Calu3 (cell line): ENCODE results near the gene KCNQ4. TPM values are rescaled to one million over a fixed set of nuclear protein-coding genes. Genes with fewer than 3 reads are reported as not detected.

Source experiments
- BruUV-seq: library from RNA; stranded (reverse); fragments of 400-500 nt; replicated peaks from 2 replicates; lab custom pipeline; 2021; lab: Mats Ljungman, UMichigan
- CTCF ChIA-PET: fragments of 300-600 bp; sonication (Branson Sonifier 250); formaldehyde crosslinking; loops from one replicate; lab custom pipeline; 2022; ENCODE audit warnings: antibody characterized with exemption; lab: Charles Lee
- DNase-seq: peaks from one replicate; pipeline ENCODE4 v3.0.0; 2022
- H3K27ac Mint-ChIP-seq: one replicate; pipeline ENCODE4 v1.8.0; 2022; ENCODE audit warnings: mixed read lengths; ENCODE audit not compliant: unreplicated experiment
- H3K27me3 Mint-ChIP-seq: one replicate; pipeline ENCODE4 v1.8.0; 2022; ENCODE audit warnings: mixed read lengths; ENCODE audit not compliant: unreplicated experiment
- H3K36me3 Mint-ChIP-seq: one replicate; pipeline ENCODE4 v1.8.0; 2022; ENCODE audit warnings: mild to moderate bottlenecking, moderate library complexity, mixed read lengths; ENCODE audit not compliant: insufficient read depth, unreplicated experiment
- H3K4me1 Mint-ChIP-seq: one replicate; pipeline ENCODE4 v1.8.0; 2022; ENCODE audit warnings: mild to moderate bottlenecking, low read depth, mixed read lengths; ENCODE audit not compliant: unreplicated experiment
- H3K4me3 Mint-ChIP-seq: one replicate; pipeline ENCODE4 v1.8.0; 2022; ENCODE audit warnings: mild to moderate bottlenecking, low read depth, moderate library complexity, mixed read lengths; ENCODE audit not compliant: unreplicated experiment
- H3K9me3 Mint-ChIP-seq: one replicate; pipeline ENCODE4 v1.8.0; 2022; ENCODE audit warnings: low read depth, mixed read lengths; ENCODE audit not compliant: unreplicated experiment
- CTCF ChIP-seq: fragments of 200-600 bp; IDR thresholded peaks from one replicate; pipeline ENCODE4 v1.8.0; 2022; ENCODE audit warnings: antibody characterized with exemption; ENCODE audit not compliant: unreplicated experiment
- intact Hi-C: fragments of 100-400 bp; cut with micrococcal nuclease; formaldehyde crosslinking; loops from one replicate; pipeline ENCODE4 v1.10.0; 2022; ENCODE audit not compliant: unreplicated experiment
- total RNA-seq: library from RNA; stranded (reverse); gene quantifications from 2 replicates; pipeline ENCODE4 v1.2.3, GENCODE V29; 2022

Gene KCNQ4
- total RNA-seq, 1 experiment from 2014 or later, result 0.92 TPM

DNA sequence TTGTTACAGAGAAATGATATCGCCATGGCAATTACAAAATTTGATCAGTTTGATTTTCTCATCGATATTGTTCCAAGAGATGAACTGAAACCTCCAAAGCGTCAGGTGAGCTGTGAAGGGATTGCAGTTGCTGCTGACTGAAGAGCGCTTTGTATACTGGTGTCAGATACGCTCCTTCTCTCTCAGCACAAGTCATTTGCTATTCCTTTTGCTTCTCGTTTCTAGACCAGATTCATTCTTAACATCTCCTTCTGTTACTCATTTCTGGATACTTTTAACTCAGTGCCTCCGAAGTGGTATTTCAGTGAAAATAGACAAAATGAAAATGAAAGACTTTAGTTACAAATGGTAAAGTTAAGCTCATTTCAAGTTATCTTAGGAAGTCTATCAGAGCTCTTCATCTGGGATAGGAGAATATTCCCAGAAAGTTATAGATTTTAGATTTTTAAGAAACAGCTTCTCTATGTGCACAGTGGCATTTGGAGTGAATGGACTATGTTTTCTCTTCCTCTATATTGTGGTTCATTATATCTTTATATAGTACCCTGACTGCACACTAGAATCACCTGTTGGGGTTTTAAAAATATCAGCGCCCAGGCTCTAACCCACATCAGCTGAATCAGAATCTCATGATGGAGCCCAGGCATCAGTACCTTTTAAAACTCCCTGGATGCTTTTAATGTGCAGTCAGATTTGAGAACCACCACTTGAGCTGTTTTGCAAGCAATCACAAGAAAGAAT, 30.3 kb upstream of the KCNQ4 start:
- Mint-ChIP-seq H3K4me3 (no peak overlapping the region), H3K4me1 (no peaks in the 10 kb centered on the region), H3K27ac (no peak overlapping the region), H3K9me3 (no peaks in the 10 kb centered on the region), H3K36me3 (peaks cover 25% of the 10 kb centered on the region), H3K27me3 (no peaks in the 10 kb centered on the region)
- BruUV-seq, result no TSS peak
- TF ChIP-seq CTCF, result no peak
- intact Hi-C loops, result no loop called here
- CTCF ChIA-PET, result no interaction called here
- DNase-seq, result no peak

GRCh38 chr1:40754201-40754600, 29.4 kb upstream of the KCNQ4 start:
- no peak for TF ChIP-seq CTCF
- no TSS peak for BruUV-seq
- CTCF ChIA-PET, result no interaction called here
- no peak overlapping the region for H3K27ac Mint-ChIP-seq
- peaks cover 28% of the 10 kb centered on the region for H3K36me3 Mint-ChIP-seq
- H3K4me3 Mint-ChIP-seq, result no peak overlapping the region
- no peaks in the 10 kb centered on the region for H3K4me1 Mint-ChIP-seq
- no peaks in the 10 kb centered on the region for H3K9me3 Mint-ChIP-seq
- intact Hi-C loops, result no loop called here
- no peak for DNase-seq
- no peaks in the 10 kb centered on the region for H3K27me3 Mint-ChIP-seq

DNA sequence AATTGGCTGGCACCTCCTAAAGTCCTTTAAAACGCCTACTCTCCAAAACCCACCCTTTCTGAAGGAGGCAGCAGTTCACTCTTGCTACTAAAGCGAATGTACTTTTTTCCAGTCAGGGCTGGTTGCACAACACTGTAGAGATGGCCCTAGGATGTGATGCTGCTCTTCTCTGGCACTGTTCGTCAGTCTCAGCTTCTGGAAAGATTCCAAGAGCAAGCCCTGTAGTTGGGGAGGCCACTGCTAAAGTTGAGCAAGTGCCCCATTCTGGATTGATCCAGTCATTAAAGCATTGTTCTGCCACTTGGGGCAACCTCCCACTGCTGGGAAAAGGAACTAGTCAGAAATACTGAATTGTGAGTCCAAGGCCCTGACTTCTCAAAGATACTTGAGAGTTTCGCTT, 28.5 kb upstream of the KCNQ4 start:
- Mint-ChIP-seq H3K4me1 (no peaks in the 10 kb centered on the region), H3K36me3 (peaks cover 31% of the 10 kb centered on the region), H3K27me3 (no peaks in the 10 kb centered on the region), H3K4me3 (no peak overlapping the region), H3K9me3 (no peaks in the 10 kb centered on the region), H3K27ac (no peak overlapping the region)
- no peak for DNase-seq
- no peak for TF ChIP-seq CTCF
- CTCF ChIA-PET, result no interaction called here
- intact Hi-C loops, result no loop called here
- no TSS peak for BruUV-seq

DNA sequence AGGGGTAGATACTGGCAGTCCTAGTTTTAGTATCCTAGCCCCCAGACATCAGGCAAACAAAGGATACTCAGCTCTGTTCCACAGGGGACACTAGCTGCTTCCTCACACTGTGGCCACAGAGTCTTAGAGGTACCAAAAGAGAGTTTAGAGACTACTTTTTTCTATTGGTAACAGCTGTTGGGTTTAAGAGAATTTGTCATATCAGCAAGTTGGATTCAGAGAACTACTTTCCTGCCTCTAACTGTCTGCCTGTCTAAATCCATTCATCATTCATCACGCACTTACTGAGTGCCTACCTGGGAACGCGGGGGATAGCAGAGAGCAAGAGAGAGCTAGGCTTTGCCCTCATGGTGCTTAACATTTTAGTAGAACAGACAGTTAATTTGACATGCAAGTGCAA, 27.1 kb upstream of the KCNQ4 start:
- CTCF ChIA-PET, result interaction anchor here (1.3 kb wide), 1 partner anchor 33 kb away, joined by 4 read pairs; no protein-coding TSS in a partner anchor
- H3K36me3 Mint-ChIP-seq, result peaks cover 29% of the 10 kb centered on the region

More for the DNA sequence above, 27.1 kb upstream of the KCNQ4 start:
- H3K27ac Mint-ChIP-seq, result no peak overlapping the region
- no peaks in the 10 kb centered on the region for H3K27me3 Mint-ChIP-seq
- no peaks in the 10 kb centered on the region for H3K4me1 Mint-ChIP-seq
- intact Hi-C loops, result no loop called here
- H3K9me3 Mint-ChIP-seq, result no peaks in the 10 kb centered on the region
- no TSS peak for BruUV-seq
- no peak for DNase-seq
- no peak for TF ChIP-seq CTCF
- no peak overlapping the region for H3K4me3 Mint-ChIP-seq
